ENCODE results near the gene NOP56.

GRCh38 chr20:2657674-2658073 is 5.2 kb downstream of the NOP56 start:
- TF ChIP-seq POLR2AphosphoS5 (IDR thresholded peaks at IDR 0.05; ENCODE audit: borderline replicate concordance, low read depth, low read length) (no peak), EZH2 (IDR thresholded peaks at IDR 0.05) (no peak)

All from SK-N-MC (cell line).